Parathyroid adenoma (tissue), 2 donors: ENCODE measurements around the gene OXLD1.

ENCODE experiments used
- H2AFZ ChIP-seq: fragments of 300-600 bp; sonication (generic); one replicate; pipeline ENCODE4 v1.7.0; 2017; ENCODE audit warnings: antibody characterized with exemption, mild to moderate bottlenecking
- H3K27ac ChIP-seq: fragments of 300-600 bp; sonication (generic); one replicate; pipeline ENCODE4 v1.7.0; 2017
- H3K27me3 ChIP-seq: fragments of 300-600 bp; sonication (generic); one replicate; pipeline ENCODE4 v1.7.0; 2017; ENCODE audit warnings: low read length; ENCODE audit not compliant: control insufficient read depth, insufficient read depth
- H3K36me3 ChIP-seq: fragments of 300-600 bp; sonication (generic); one replicate; pipeline ENCODE4 v1.7.0; 2017; ENCODE audit warnings: low read length; ENCODE audit not compliant: control insufficient read depth, insufficient read depth
- H3K4me1 ChIP-seq: fragments of 300-600 bp; sonication (generic); one replicate; pipeline ENCODE4 v1.7.0; 2017; ENCODE audit warnings: control low read depth
- H3K4me2 ChIP-seq: fragments of 300-600 bp; sonication (generic); one replicate; pipeline ENCODE4 v1.7.0; 2017; ENCODE audit warnings: low read length
- H3K4me3 ChIP-seq: fragments of 300-600 bp; sonication (generic); one replicate; pipeline ENCODE4 v1.7.0; 2017; ENCODE audit warnings: low read depth, low read length
- H3K79me2 ChIP-seq: fragments of 300-600 bp; sonication (generic); one replicate; pipeline ENCODE4 v1.7.0; 2017; ENCODE audit warnings: control low read depth
- H3K9ac ChIP-seq: fragments of 300-600 bp; sonication (generic); one replicate; pipeline ENCODE4 v1.7.0; 2017; ENCODE audit warnings: mild to moderate bottlenecking
- H3K9me3 ChIP-seq: fragments of 300-600 bp; sonication (generic); one replicate; pipeline ENCODE4 v1.7.0; 2017; ENCODE audit warnings: low read length; ENCODE audit not compliant: control insufficient read depth
- TF ChIP-seq, protein P1 (sequence below): fragments of 300-600 bp; sonication (generic); IDR thresholded peaks from one replicate; pipeline ENCODE4 v1.7.0; 2017; ENCODE audit warnings: antibody characterized with exemption, mild to moderate bottlenecking
- donor health status: primary hyperparathyroidism.

The OXLD1 gene

DNA sequence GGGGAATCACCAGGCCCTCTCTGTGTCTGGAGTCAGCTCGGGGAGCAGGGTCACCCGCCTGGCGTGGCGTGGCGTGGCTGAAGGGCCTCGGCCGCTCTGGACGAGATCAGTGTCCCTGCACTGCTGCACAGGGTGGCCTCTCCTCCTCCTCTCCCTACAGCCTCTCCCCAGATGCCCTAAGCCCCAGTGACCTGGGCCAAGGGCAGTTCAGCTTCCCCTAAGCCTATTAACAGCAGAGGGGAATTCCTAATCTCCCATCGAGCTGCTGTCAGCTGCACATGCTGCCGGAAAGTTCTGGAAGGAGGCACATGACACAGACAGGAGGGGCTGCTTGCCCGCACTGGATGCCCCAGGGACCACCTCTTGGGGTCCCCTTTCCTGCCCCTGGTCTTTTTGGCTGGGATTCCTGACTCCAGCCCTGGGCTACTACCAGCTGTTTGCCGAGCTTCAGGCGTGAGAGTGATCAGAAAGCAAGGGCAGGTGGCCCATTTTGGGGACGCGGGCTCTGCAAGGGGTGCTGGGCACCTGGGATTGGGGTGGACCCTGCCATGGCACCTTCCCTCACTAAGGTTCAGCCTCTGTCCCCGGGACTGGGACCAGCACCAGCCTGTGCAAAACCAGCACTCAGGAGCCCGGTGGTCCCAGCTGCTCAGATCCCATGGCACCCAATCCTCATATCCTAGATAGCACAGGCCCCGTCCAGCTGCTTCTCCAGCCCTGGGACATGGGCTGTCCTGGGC is 10.9 kb downstream of the OXLD1 start:
- Histone ChIP-seq H3K27ac (no peak overlapping the region), H3K36me3 (no peaks in the 10 kb centered on the region), H3K27me3 (no peaks in the 10 kb centered on the region), H2AFZ (no peak overlapping the region), H3K9me3 (no peaks in the 10 kb centered on the region), H3K79me2 (no peaks in the 10 kb centered on the region), H3K4me3 (no peak overlapping the region), H3K9ac (no peak overlapping the region), H3K4me2 (no peak overlapping the region), H3K4me1 (no peaks in the 10 kb centered on the region)
- TF ChIP-seq, protein P1, sequence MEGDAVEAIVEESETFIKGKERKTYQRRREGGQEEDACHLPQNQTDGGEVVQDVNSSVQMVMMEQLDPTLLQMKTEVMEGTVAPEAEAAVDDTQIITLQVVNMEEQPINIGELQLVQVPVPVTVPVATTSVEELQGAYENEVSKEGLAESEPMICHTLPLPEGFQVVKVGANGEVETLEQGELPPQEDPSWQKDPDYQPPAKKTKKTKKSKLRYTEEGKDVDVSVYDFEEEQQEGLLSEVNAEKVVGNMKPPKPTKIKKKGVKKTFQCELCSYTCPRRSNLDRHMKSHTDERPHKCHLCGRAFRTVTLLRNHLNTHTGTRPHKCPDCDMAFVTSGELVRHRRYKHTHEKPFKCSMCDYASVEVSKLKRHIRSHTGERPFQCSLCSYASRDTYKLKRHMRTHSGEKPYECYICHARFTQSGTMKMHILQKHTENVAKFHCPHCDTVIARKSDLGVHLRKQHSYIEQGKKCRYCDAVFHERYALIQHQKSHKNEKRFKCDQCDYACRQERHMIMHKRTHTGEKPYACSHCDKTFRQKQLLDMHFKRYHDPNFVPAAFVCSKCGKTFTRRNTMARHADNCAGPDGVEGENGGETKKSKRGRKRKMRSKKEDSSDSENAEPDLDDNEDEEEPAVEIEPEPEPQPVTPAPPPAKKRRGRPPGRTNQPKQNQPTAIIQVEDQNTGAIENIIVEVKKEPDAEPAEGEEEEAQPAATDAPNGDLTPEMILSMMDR: no peak

DNA sequence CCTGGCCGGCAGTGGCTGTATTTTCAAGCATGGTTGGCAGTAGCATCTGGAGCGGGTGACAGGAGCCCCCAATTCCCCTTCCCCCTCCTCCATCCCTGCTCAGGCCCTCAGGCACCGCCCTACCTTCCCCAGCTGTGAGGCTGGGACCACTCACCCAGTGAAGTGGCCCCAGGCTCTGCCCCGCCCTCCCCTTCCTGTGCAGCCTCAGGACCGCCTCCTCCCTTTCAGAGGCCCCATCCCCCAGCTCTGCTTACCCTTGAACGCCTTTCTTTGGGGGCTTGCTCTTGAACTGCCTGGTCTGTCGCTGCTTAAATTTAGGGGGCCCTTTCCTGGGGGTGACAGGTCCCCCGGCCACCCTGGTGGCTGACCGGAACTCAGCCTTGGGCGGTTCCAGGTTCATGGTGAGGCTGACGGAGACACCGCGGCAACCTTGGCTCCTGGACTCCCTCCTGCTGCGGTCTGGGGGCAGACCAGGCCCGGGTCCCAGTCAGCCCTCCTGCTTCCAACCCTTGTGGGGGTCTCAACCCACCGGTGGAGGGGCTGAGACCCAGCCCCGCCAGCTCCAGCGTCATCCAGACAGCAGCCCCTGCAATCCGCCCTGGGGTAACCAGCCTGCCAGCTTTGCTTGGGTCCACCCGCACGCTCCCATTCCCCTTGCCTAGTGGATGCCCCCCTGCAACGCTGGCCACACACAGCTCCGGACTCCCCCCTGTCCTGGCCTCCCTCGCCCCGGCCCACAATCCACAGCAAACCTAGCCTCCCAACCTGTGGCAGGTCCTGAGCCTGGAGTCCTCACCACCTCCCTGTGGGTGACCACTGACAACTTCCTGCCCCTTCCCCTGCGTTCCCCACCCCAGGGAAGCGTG is 13.3 kb downstream of the OXLD1 start:
- Histone ChIP-seq H3K9me3 (no peaks in the 10 kb centered on the region), H3K79me2 (no peaks in the 10 kb centered on the region), H2AFZ (no peak overlapping the region), H3K27me3 (no peaks in the 10 kb centered on the region), H3K36me3 (no peaks in the 10 kb centered on the region), H3K4me3 (no peak overlapping the region), H3K4me2 (no peak overlapping the region), H3K4me1 (no peaks in the 10 kb centered on the region), H3K9ac (no peak overlapping the region), H3K27ac (no peak overlapping the region)
- TF ChIP-seq, protein P1: no peak

DNA sequence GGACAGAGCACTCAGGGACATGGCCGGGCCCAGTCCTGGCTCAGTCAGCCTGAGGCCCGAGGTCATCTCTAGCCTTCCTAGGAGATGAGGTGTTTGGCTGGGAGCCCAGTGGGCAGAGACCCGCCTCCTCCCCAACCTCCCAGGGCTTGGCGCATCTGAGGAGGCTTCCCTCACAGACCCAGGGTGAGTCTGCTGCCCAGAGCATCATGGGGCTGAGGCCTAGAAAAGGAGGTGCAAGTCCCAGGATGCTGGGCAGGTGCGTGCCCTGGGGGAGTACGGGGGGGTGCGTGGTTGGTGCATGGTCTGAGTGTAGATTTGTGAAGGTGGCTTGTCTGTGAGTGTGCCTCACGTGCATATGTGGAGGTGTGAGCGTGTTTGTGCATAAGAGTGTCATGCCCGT is 14.7 kb downstream of the OXLD1 start:
- H3K27me3 ChIP-seq: peaks cover 6% of the 10 kb centered on the region
- no peak overlapping the region for H3K27ac ChIP-seq
- H3K36me3 ChIP-seq: no peaks in the 10 kb centered on the region
- H2AFZ ChIP-seq: no peak overlapping the region
- H3K9me3 ChIP-seq: no peaks in the 10 kb centered on the region
- TF ChIP-seq, protein P1: no peak
- no peak overlapping the region for H3K9ac ChIP-seq
- no peak overlapping the region for H3K4me2 ChIP-seq
- H3K79me2 ChIP-seq: no peaks in the 10 kb centered on the region
- no peak overlapping the region for H3K4me3 ChIP-seq
- H3K4me1 ChIP-seq: no peaks in the 10 kb centered on the region

DNA sequence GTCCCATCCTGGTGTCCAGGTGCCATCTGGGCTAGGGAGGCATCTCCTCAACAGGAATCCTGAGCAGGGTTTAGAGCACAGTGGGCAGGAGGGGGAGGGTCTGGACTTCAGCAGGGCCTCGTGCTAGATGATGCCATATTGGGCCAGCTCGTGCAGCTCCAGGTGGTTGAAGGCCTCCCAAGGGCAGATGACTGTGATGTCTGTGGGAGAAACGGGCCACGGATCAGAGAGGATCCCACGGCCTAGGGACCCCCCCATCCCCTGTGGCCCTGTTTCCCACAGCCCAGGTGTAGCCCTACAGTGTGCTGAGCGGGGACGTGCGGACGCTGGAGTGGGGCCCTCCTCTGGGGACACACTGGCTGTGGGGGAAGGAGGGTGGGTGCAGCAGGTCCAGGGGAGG is 15.5 kb downstream of the OXLD1 start:
- Histone ChIP-seq H3K9ac (no peak overlapping the region), H3K79me2 (no peaks in the 10 kb centered on the region), H3K4me2 (no peak overlapping the region), H3K36me3 (no peaks in the 10 kb centered on the region), H2AFZ (no peak overlapping the region), H3K9me3 (no peaks in the 10 kb centered on the region), H3K4me1 (no peaks in the 10 kb centered on the region), H3K27me3 (peaks cover 6% of the 10 kb centered on the region), H3K27ac (no peak overlapping the region), H3K4me3 (no peak overlapping the region)
- TF ChIP-seq, protein P1: no peak
